Measurements from ENCODE around the gene BACH2. TPM values are rescaled to one million over a fixed set of nuclear protein-coding genes. Genes with fewer than 3 reads are reported as not detected.
"Not testable (repeated sequence)": the region's sequence is repeated elsewhere in the genome, so short reads cannot be mapped to it uniquely, and the experiment has no call there.

Gene BACH2
- total RNA-seq, 1 experiment from 2014 or later, result 0.06 TPM

GRCh38 chr6:90302320-90302719, 5.7 kb upstream of the BACH2 start:
- DNase-seq (ENCODE audit: low read depth), result peak; percentile 3

- DNase-seq (ENCODE audit: low read depth), result no peak
Observed at GRCh38 chr6:90301816-90302215, 5.2 kb upstream of the BACH2 start.

- no peak for DNase-seq (ENCODE audit: low read depth)
Observed at GRCh38 chr6:90298459-90299053, 1.9 kb upstream of the BACH2 start.

GRCh38 chr6:90297867-90298381, 1.3 kb upstream of the BACH2 start:
- DNase-seq (ENCODE audit: low read depth), result no peak

- no peak for DNase-seq (ENCODE audit: low read depth)
Observed at GRCh38 chr6:90297115-90297866, 648 bp upstream of the BACH2 start.

GRCh38 chr6:90295854-90296340, 746 bp downstream of the BACH2 start:
- peak; percentile 56 for DNase-seq (ENCODE audit: low read depth)

- peak; percentile 8 for DNase-seq (ENCODE audit: low read depth)
Observed at GRCh38 chr6:90294989-90295853, 1.4 kb downstream of the BACH2 start.

- no peak for DNase-seq (ENCODE audit: low read depth)
Observed at GRCh38 chr6:90294614-90294988, 2.0 kb downstream of the BACH2 start.

GRCh38 chr6:90294008-90294511, 2.6 kb downstream of the BACH2 start:
- no peak for DNase-seq (ENCODE audit: low read depth)

- DNase-seq (ENCODE audit: low read depth), result no peak
Observed at GRCh38 chr6:90293319-90293953, 3.2 kb downstream of the BACH2 start.

GRCh38 chr6:90291565-90291964, 5.1 kb downstream of the BACH2 start:
- DNase-seq (ENCODE audit: low read depth), result no peak

- no peak for DNase-seq (ENCODE audit: low read depth)
Observed at GRCh38 chr6:90290811-90291420, 5.7 kb downstream of the BACH2 start.

- no peak for DNase-seq (ENCODE audit: low read depth)
Observed at GRCh38 chr6:90289902-90290301, 6.7 kb downstream of the BACH2 start.

GRCh38 chr6:90288404-90288803, 8.2 kb downstream of the BACH2 start:
- no peak for DNase-seq (ENCODE audit: low read depth)

GRCh38 chr6:90286884-90287488, 9.7 kb downstream of the BACH2 start:
- DNase-seq (ENCODE audit: low read depth), result peak; percentile 26

- DNase-seq (ENCODE audit: low read depth), result peak; percentile 90
Observed at GRCh38 chr6:90285611-90286381, 10.8 kb downstream of the BACH2 start.

GRCh38 chr6:90285042-90285481, 11.6 kb downstream of the BACH2 start:
- peak; percentile 9 for DNase-seq (ENCODE audit: low read depth)

- DNase-seq (ENCODE audit: low read depth), result peak; percentile 79
Observed at GRCh38 chr6:90284236-90285041, 12.2 kb downstream of the BACH2 start.

- not testable (repeated sequence) for DNase-seq (ENCODE audit: low read depth)
Observed at GRCh38 chr6:90282265-90282664, 14.4 kb downstream of the BACH2 start.
